Mucosa of gallbladder (tissue), 1 donor: ENCODE results near the gene TMEM121. TPM values are rescaled to one million over a fixed set of nuclear protein-coding genes. Genes with fewer than 3 reads are reported as not detected.
A peak's percentile ranks its signal among the peaks of the same experiment; 100 is the strongest.

Experiments
- DNase-seq: peaks from one replicate; pipeline ENCODE4 v3.0.0-alpha.2; 2020; ENCODE audit warnings: low spot score
- total RNA-seq: library from RNA; stranded (reverse); gene quantifications from one replicate; pipeline ENCODE4 v1.2.1, GENCODE V29; 2021
- donor health status: DM: no; HTN: no; CAD: no.

The TMEM121 gene
- total RNA-seq, 1 donor from 2014 or later = 3.7 TPM

- no peak for DNase-seq
Observed at GRCh38 chr14:105498430-105499255, 27.7 kb upstream of the TMEM121 start.

- DNase-seq = no peak
Observed at GRCh38 chr14:105499256-105500035, 26.9 kb upstream of the TMEM121 start.

- DNase-seq = no peak
Observed at GRCh38 chr14:105500036-105500725, 26.2 kb upstream of the TMEM121 start.

GRCh38 chr14:105500726-105501101 lies 25.7 kb upstream of the TMEM121 start:
- DNase-seq = no peak

GRCh38 chr14:105501504-105502291 lies 24.7 kb upstream of the TMEM121 start:
- DNase-seq = no peak

- DNase-seq = no peak
Observed at GRCh38 chr14:105502446-105503295, 23.7 kb upstream of the TMEM121 start.

GRCh38 chr14:105503296-105503640 lies 23.1 kb upstream of the TMEM121 start:
- DNase-seq = no peak

GRCh38 chr14:105503935-105504692 lies 22.3 kb upstream of the TMEM121 start:
- no peak for DNase-seq

GRCh38 chr14:105505101-105505500 lies 21.3 kb upstream of the TMEM121 start:
- no peak for DNase-seq

GRCh38 chr14:105507247-105507646 lies 19.1 kb upstream of the TMEM121 start:
- DNase-seq = no peak

GRCh38 chr14:105508069-105508468 lies 18.3 kb upstream of the TMEM121 start:
- no peak for DNase-seq

GRCh38 chr14:105508601-105509000 lies 17.8 kb upstream of the TMEM121 start:
- no peak for DNase-seq

- DNase-seq = no peak
Observed at GRCh38 chr14:105517096-105517495, 9.3 kb upstream of the TMEM121 start.

GRCh38 chr14:105519946-105520698 lies 6.3 kb upstream of the TMEM121 start:
- no peak for DNase-seq

GRCh38 chr14:105525326-105525725 lies 1.1 kb upstream of the TMEM121 start:
- DNase-seq = no peak

- DNase-seq = no peak
Observed at GRCh38 chr14:105526776-105527380, 495 bp downstream of the TMEM121 start.

GRCh38 chr14:105527381-105527825 lies 1.0 kb downstream of the TMEM121 start:
- no peak for DNase-seq

- DNase-seq = peak; percentile 77
Observed at GRCh38 chr14:105527826-105528585, 1.6 kb downstream of the TMEM121 start.
